Neural cell (in vitro differentiated cells): Measurements from ENCODE around the gene CFL1. TPM values are rescaled to one million over a fixed set of nuclear protein-coding genes. Genes with fewer than 3 reads are reported as not detected.

Source experiments
- H2AFZ ChIP-seq: fragments of 200-600, 300-800 bp; sonication (generic), shearing (Covaris generic); 2 replicates; pipeline ENCODE4 v1.6.0; 2014; ENCODE audit warnings: low read depth, mild to moderate bottlenecking, antibody characterized with exemption, low read length, moderate library complexity
- H3F3A ChIP-seq: fragments of 200-600 bp; shearing (Covaris generic); 2 replicates; pipeline ENCODE4 v1.6.1; 2016; ENCODE audit warnings: mild to moderate bottlenecking, moderate library complexity, mixed read lengths, antibody characterized with exemption, low read length; ENCODE audit not compliant: insufficient read depth, poor library complexity, severe bottlenecking
- H3K27ac ChIP-seq: fragments of 200-600, 300-800 bp; sonication (generic), shearing (Covaris generic); 2 replicates; pipeline ENCODE4 v1.5.1; 2014; ENCODE audit warnings: mild to moderate bottlenecking, low read length, moderate library complexity
- H3K27me3 ChIP-seq: fragments of 300-800, 200-600 bp; sonication (generic), shearing (Covaris generic); 2 replicates; pipeline ENCODE4 v1.6.0; 2014; ENCODE audit warnings: mild to moderate bottlenecking, low read depth, low read length, moderate library complexity; ENCODE audit not compliant: insufficient read depth
- H3K36me3 ChIP-seq: fragments of 300-800, 200-600 bp; sonication (generic), shearing (Covaris generic); 2 replicates; pipeline ENCODE4 v1.5.1; 2014; ENCODE audit warnings: mild to moderate bottlenecking, antibody characterized with exemption, low read length, moderate library complexity; ENCODE audit not compliant: insufficient read depth
- H3K4me2 ChIP-seq: fragments of 300-800, 200-600 bp; sonication (generic), shearing (Covaris generic); 2 replicates; pipeline ENCODE4 v1.6.0; 2014; ENCODE audit warnings: mild to moderate bottlenecking, low read length
- H3K4me3 ChIP-seq: fragments of 300-800, 200-600 bp; sonication (generic), shearing (Covaris generic); 2 replicates; pipeline ENCODE4 v1.5.1; 2014; ENCODE audit warnings: mild to moderate bottlenecking, low read length, moderate library complexity
- H3K79me2 ChIP-seq: fragments of 200-600 bp; shearing (Covaris generic); replicated peaks from 2 replicates; pipeline ENCODE4 v1.6.0; 2014; ENCODE audit warnings: mild to moderate bottlenecking, low read length, moderate library complexity; ENCODE audit not compliant: insufficient read depth
- H3K9ac ChIP-seq: fragments of 300-800, 200-600 bp; sonication (generic), shearing (Covaris generic); 2 replicates; pipeline ENCODE4 v1.6.1; 2016; ENCODE audit warnings: mild to moderate bottlenecking, low read length, mixed read lengths
- H3K9me2 ChIP-seq: fragments of 200-600 bp; shearing (Covaris generic); 2 replicates; pipeline ENCODE4 v1.6.1; 2016; ENCODE audit warnings: mild to moderate bottlenecking, low read length, mixed read lengths; ENCODE audit not compliant: insufficient read depth
- H3K9me3 ChIP-seq: fragments of 200-600, 300-800 bp; sonication (generic), shearing (Covaris generic); 2 replicates; pipeline ENCODE4 v1.6.1; 2016; ENCODE audit warnings: mild to moderate bottlenecking, mixed run types, low read length, moderate library complexity, mixed read lengths
- H4K20me1 ChIP-seq: fragments of 200-600 bp; shearing (Covaris generic); 2 replicates; pipeline ENCODE4 v1.6.1; 2016; ENCODE audit warnings: mild to moderate bottlenecking, mixed run types; ENCODE audit not compliant: insufficient read depth
- CTCF ChIP-seq: fragments of 450-650 bp; IDR thresholded peaks from 2 replicates; pipeline ENCODE4 v1.5.1; 2014; ENCODE audit warnings: antibody characterized with exemption, mild to moderate bottlenecking, moderate library complexity; ENCODE audit not compliant: poor library complexity, severe bottlenecking
- EP300 ChIP-seq: fragments of 450-650 bp; conservative IDR thresholded peaks from 2 replicates; pipeline ENCODE4 v1.6.1; 2014; ENCODE audit warnings: antibody characterized with exemption, mild to moderate bottlenecking, moderate library complexity; ENCODE audit not compliant: poor library complexity, severe bottlenecking
- EZH2 ChIP-seq: fragments of 200-600, 300-800 bp; shearing (Covaris generic), sonication (generic); IDR thresholded peaks from 2 replicates; pipeline ENCODE4 v1.6.1; 2014; ENCODE audit warnings: antibody characterized with exemption, low read length, borderline replicate concordance, mild to moderate bottlenecking; ENCODE audit not compliant: insufficient read depth, poor library complexity, severe bottlenecking
- MXI1 ChIP-seq: fragments of 450-650 bp; conservative IDR thresholded peaks from 2 replicates; pipeline ENCODE4 v1.6.1; 2014; ENCODE audit warnings: antibody characterized with exemption, mild to moderate bottlenecking; ENCODE audit not compliant: poor library complexity, severe bottlenecking
- POLR2AphosphoS5 ChIP-seq: IDR thresholded peaks from 2 replicates; pipeline ENCODE4 v1.6.1; 2012
- RAD21 ChIP-seq: fragments of 450-650 bp; conservative IDR thresholded peaks from 2 replicates; pipeline ENCODE4 v1.6.1; 2014; ENCODE audit warnings: antibody characterized with exemption, mild to moderate bottlenecking, moderate library complexity
- REST ChIP-seq: IDR thresholded peaks from 2 replicates; pipeline ENCODE4 v1.6.1; 2012; ENCODE audit warnings: borderline replicate concordance
- SMC3 ChIP-seq: fragments of 450-650 bp; conservative IDR thresholded peaks from 2 replicates; pipeline ENCODE4 v1.6.1; 2014; ENCODE audit warnings: antibody characterized with exemption, mild to moderate bottlenecking, moderate library complexity; ENCODE audit not compliant: poor library complexity
- TAF1 ChIP-seq: IDR thresholded peaks from 2 replicates; pipeline ENCODE4 v1.6.1; 2012; ENCODE audit warnings: low read depth
- polyA plus RNA-seq: library from polyadenylated mRNA; depleted of rRNA; stranded (reverse); fragments of >200 nt; gene quantifications from 2 replicates; pipeline ENCODE4 v1.2.3, GENCODE V29; 2014

The CFL1 gene
- polyA plus RNA-seq, 1 donor from 2014 or later, result 1,633 TPM

- H3K36me3 ChIP-seq, result no peaks in the 10 kb centered on the region
- H3K4me3 ChIP-seq, result no peak overlapping the region
- TF ChIP-seq EZH2 (no peak), MXI1 (no peak)
- peaks cover 17% of the 10 kb centered on the region for H3K79me2 ChIP-seq
- H3F3A ChIP-seq, result no peaks in the 10 kb centered on the region
- H3K27me3 ChIP-seq, result no peaks in the 10 kb centered on the region
- H3K9me3 ChIP-seq, result no peaks in the 10 kb centered on the region
- no peak overlapping the region for H3K9ac ChIP-seq
- H4K20me1 ChIP-seq, result no peaks in the 10 kb centered on the region
- no peaks in the 10 kb centered on the region for H3K9me2 ChIP-seq
- H3K4me2 ChIP-seq, result no peak overlapping the region
- no peak overlapping the region for H3K27ac ChIP-seq
- no peak overlapping the region for H2AFZ ChIP-seq
Observed at GRCh38 chr11:65882120-65883057, 24.4 kb upstream of the CFL1 start.

- Histone ChIP-seq H2AFZ (no peak overlapping the region), H3K79me2 (peaks cover 8% of the 10 kb centered on the region), H3K36me3 (no peaks in the 10 kb centered on the region), H3K27ac (no peak overlapping the region), H4K20me1 (no peaks in the 10 kb centered on the region), H3K4me3 (no peak overlapping the region), H3K9me3 (no peaks in the 10 kb centered on the region), H3K9ac (no peak overlapping the region), H3K9me2 (no peaks in the 10 kb centered on the region), H3F3A (no peaks in the 10 kb centered on the region), H3K27me3 (no peaks in the 10 kb centered on the region), H3K4me2 (no peak overlapping the region)
- TF ChIP-seq EP300 (no peak), POLR2AphosphoS5 (no peak)
Observed at GRCh38 chr11:65880844-65881421, 23.0 kb upstream of the CFL1 start.

- no peaks in the 10 kb centered on the region for H3F3A ChIP-seq
- no peak overlapping the region for H2AFZ ChIP-seq
- H3K36me3 ChIP-seq, result no peaks in the 10 kb centered on the region
- no peak overlapping the region for H3K4me3 ChIP-seq
- H3K79me2 ChIP-seq, result peaks cover 3% of the 10 kb centered on the region
- H3K4me2 ChIP-seq, result no peak overlapping the region
- TF ChIP-seq EZH2 (no peak), CTCF (no peak), TAF1 (no peak), EP300 (no peak), REST (no peak), RAD21 (no peak), POLR2AphosphoS5 (no peak), MXI1 (no peak), SMC3 (no peak)
- no peaks in the 10 kb centered on the region for H3K9me2 ChIP-seq
- H3K9ac ChIP-seq, result no peak overlapping the region
- no peaks in the 10 kb centered on the region for H4K20me1 ChIP-seq
- no peaks in the 10 kb centered on the region for H3K9me3 ChIP-seq
- no peak overlapping the region for H3K27ac ChIP-seq
- no peaks in the 10 kb centered on the region for H3K27me3 ChIP-seq
Observed at GRCh38 chr11:65880027-65880426, 22.0 kb upstream of the CFL1 start.
